ENCODE results near the gene CYRIA. TPM values are rescaled to one million over a fixed set of nuclear protein-coding genes. Genes with fewer than 3 reads are reported as not detected.
A peak's percentile ranks its signal among the peaks of the same experiment; 100 is the strongest.

CYRIA gene
- total RNA-seq, result 10.9 TPM

DNA sequence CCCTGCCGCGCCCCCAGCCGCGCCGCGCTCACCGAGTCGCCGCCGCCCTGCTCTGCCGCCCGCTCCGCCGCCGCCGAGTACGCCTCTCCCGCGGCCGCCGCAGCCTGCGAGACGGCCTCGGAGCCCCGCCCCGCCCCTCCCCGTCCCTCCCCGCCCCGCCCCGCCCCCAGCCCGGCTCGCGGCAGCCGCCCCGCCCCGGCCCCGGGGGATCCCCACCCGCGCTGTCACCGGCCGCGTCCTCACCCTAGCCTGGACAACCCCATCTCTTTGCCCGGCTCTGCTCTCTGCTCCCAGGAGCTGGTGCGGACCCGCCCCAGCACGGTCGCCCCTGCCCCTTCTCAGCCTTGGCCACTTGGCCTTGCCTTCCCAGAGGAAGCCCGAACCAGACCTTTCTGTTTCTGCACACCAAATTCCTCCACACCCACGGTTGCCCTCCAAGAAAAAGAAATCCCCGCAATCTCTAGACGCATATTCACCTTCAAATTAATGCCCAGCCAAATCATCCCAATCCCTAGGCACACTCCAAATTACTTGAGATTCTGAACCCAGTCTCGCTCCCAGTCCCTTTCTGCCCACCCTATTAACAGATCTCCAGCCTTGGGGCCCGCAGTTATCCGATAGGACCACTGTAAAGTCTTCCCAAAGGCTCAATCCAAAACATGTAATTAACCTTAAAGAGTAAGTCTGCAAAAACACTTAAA lies at the start of gene CYRIA:
TSS of gene CYRIA (minus strand) at position 87 of the 701 bp plus-strand sequence. CDS start 77,715 bp downstream, outside the sequence.
- DNase-seq, result peak; percentile 72

DNA sequence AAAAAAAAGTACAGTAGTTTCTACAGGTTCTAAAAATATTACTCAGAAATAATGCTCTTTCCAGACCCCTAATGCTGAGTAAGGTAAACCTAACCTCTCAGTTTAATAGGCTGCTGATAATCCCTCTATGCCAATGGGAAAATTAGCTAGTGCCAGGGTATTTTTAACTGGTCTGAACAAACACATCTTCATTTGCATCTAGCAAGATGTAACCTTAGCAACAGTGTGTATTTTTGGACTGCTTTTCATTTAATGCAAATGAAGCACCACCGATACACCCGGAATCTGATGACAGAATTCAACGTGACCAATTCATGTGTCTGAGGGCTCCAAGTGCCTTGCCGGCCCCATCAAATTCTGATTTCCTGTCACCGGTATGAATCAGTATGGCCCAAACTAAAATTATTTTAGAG lies 47.4 kb upstream of the CYRIA start:
- no peak for DNase-seq

DNA sequence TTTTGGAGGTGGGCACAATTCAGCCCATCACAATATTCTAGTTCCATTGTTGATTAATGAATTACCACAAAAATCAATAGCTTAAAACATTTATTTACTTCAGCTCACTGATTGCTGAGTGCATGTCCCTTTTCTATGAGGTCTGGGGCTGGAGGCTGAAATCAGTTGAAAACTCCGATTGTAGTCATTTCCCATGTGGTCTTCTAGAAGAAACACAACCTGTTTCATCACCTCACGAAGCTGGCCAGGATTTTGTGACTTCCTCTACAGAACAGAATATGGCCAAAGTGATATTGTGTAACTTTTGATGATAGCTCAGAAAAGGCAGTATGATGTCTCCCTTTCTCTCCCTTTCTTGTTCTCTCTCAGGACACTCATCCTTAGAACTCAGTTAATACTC lies 44.1 kb upstream of the CYRIA start:
- DNase-seq, result no peak

DNA sequence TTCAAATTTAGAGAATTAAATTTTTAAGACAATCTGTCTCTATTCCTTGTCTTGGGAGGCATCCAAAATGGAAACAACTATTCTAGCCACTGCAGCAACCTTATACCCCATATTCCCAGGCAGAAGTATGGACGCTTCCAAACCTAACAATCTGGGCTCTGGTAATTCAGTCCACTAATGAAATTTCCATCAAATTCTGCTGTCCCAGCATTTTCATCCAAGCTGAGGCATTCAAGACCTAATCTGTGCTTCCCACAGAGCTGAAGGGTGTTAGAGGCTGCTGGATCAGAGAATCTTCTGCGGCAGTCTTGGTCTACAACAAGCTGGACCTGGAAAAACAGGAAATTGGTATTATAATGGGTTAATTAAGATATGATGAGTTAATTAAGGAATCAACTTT lies 42.5 kb upstream of the CYRIA start:
- DNase-seq, result no peak

DNA sequence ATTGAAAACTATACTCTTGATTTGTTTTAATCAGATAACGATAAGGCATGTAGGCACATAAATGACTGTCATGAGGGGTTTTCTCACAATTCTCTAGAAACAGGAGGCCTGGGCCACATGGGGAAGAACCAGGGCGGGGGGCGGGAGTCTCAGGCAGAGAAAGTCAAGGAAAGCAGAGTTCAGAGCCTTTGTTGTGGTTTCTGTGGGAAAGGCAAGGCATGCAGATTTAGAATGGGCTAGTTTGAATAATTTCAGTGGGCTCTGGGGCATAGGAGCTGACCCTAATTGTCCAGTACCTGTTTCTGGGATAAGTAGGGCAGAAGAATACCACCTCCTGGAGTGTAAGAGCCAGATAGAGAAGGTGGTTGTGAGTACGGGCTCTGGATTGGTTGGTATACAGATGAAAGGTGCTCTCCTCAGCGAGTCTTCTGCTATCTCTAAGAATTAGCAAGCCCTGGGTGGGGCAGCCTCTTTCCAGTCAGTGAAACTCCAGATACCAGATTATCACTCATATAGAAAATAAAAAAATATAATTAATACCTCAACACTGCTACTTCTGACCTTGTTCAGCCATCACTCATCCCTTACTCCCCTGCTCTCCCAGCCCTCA lies 41.5 kb upstream of the CYRIA start:
- DNase-seq, result no peak

DNA sequence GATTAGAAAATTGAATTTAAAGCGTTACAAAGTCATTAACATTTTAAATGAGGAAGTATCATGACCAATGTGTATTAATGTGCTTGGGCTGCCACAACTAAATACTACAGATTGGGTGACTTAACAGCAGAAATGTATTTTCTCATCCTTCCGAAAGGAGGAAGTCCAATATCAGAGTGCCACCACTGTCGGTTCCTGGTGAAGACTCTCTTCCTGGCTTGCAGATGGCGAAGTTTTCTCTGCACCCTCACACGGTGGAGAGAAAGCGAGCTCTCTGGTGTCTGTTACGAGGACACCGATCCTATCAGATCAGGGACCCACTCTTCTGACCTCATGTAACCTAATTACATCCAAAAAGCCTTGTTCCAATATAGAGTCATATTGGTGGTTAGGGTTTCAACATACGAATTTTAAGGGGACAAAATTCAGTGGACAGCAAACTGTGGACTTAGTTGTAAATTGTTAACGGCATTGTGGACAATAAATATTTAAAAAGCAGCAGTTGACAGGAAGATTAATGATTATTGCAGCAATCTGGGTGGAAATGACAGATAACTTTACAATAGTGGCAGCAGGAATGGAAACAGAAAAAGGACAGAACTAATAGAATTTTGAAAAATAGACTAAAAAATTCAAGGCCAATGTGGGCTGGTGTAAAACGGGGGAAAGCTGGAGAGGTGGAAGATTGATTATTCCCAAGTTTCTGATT lies 35.1 kb upstream of the CYRIA start:
- no peak for DNase-seq

DNA sequence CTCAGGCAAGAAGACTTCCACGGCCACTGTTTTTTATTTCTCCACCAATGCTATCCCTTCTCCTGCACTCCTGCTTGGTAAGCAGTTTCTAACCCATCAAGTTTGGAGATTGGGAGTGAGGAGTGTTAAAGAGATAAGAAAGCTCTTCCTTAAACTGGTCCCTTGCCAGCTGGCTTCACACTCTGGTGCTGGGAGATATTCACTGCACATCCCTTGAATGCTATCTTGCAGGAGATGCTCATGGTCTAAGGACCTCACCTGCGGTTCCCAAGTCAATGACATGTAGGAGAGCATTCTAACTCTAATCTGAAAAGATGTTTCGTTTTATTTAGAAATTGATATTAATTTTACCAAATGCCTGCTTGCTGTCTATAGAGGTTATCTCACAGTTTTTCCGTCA lies 28.2 kb upstream of the CYRIA start:
- no peak for DNase-seq

DNA sequence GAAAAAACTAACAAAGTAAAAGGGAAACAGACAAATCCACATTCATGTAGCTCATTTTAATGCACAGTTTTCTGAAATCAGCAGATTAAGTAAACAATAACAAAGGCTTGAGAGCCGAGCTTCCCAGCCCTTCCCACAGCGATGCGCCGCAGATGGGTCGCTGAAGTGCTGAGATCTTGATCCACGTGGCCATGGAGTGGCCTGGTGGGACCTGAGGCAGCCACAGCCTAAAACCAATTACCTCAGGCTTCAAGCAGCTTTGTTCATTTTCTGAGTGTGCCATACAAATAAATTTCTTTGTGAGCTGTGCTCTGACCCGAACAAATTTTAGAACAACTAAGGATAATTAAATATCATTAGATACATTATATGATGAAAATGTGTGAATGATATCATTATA lies 25.6 kb upstream of the CYRIA start:
- no peak for DNase-seq

DNA sequence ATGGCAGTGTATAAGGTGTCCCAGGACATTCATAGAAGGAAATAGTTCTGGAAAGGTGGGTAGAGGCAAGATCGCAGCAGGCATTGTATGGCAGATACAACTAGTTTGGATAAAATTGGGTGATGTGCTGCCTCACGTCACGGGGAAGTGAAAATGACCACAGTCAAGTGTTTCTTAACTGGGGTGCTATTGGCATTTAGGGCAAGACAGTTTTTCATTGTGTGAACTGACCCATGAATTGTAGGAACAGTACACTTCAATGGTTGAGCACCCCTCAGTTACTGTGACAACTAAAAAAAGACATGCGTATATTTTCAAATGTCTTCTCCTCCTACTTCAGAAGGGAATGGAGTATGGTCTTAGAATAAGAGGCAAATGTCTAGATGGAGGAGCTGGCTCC lies 22.3 kb upstream of the CYRIA start:
- DNase-seq, result no peak

DNA sequence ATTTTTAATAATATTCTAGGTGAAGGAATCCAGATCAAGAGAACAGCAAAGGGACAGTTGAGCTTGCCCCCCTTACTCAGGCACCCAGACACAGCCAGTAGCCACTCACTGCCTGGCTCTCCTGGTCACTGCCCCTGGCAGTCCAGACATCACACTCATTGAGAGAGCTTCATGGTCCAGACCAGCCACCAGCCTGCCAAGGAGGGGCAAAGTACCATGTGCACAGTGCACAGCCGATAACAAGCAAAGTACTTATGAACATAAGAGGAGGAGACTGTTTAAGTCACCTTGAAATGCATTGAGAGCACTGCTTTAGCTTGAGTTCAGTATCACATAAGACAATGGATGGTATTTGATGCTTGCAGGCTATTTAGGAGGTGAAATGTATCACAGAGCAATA lies 21.6 kb upstream of the CYRIA start:
- no peak for DNase-seq

DNA sequence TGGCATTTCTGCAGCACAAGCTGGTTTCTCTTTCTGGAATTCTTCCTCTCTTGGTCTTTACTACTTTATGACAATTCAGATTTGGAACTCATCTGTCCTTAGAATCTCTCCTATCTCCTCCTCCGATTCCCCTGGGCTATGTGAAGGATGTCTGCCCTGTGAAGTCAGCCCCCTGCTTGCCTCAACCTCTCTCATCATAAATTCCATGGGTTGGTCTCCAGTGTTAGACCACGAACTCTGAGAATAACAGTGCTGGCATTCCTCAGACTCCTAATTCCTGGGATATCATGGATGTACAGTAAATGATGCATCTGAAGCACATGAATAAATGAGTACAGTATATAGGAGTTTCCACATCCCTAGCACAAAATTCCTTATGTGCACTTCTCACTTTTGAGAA lies 21.0 kb upstream of the CYRIA start:
- DNase-seq, result no peak

DNA sequence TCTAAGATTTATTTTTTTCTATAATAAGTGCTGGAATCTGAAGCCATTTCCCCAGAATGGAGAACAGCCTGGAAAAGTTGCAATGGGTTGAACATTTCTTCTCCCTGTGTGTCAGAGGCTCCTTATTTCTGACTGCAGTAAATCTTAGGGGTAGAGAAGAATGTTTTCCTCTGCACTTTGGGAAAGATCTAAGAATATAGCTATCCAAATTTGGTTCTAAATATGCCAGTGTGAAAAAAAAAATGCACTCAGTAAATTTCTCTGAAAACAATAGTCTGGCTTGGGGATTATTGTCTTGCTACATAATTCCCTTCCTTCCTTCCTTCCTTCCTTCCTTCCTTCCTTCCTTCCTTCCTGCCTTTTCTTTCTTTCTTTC lies 19.7 kb upstream of the CYRIA start:
- no peak for DNase-seq

DNA sequence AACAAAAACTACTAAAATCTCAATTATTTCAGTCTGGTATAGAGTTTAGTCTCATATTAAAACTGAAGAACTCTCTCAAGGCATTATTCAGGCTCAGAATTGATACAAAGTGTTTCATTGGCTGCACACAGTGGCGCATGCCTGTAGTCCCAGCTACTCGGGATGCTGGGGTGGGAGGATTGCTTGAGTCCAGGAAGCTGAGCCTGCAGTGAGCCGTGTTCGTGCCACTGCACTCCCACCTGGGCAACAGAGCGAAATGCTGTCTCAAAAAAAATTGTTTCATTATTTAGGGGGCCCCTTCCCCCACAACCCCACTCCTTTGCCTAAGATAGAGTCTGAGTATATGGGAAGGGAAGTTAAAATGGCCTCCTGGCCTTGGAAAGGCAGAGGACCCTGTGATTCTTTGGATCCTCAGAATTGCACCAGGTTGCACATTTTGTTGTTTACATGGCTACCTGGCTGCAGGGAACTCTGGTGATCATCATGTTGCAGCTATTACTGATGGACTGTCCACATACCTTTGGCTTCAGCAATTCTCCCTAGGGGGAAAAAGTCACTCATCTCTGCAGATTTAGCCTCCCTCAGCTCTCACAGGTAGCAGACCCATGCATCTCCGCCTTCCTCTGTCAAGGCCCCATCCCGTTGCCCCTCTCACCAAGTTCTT lies 19.2 kb upstream of the CYRIA start:
- DNase-seq, result no peak

DNA sequence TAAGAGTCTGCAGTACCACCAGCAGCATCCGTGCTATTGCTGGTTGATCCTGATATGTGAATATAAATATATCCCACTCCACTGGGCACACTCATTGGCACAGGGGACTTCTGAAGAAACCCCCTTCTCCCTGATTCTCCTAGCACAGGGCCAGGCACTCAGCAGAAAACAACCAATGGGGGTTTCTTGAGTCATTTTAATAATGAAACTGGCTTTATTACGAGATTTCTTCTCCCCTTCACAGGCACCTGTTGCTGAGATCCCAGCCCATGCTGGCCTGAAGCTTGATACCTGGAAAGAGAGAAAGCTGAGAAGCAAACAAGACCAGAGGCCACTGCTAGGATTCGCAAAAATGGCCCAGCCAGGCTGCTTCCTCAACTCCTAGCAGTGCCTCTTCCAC lies 17.9 kb upstream of the CYRIA start:
- DNase-seq, result no peak

DNA sequence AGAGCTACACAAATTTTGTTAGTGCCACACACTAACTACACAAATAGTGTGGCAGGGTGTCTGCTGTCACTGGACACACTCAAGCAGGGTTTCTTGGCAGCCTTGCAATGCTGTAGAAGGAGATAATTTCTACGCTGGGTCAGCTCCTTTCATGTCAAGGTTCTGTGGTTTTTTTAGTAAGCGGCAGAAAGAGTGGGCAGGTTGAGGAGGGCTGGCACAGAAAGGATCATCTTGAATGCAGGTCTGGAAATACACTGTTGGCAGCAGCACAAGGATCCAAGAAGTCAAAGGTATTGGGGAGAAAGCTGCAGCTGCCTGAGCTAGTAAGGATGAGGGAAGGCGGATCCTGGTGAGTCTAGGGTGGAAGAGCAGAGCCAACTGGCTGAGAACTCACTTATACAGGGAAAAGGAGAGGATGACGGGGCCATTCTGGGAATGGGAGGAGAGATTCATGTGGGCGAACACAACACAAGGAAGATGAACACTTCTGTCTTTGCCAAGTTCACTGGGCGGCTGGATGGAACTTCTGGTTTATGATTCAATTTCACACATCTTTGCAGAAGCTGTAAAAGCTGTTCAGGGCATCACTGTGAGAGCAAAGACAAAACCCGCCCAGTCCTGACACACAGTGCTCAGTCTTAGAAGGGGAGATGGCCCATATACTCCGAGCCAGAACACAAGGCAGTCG lies 16.9 kb upstream of the CYRIA start:
- no peak for DNase-seq

DNA sequence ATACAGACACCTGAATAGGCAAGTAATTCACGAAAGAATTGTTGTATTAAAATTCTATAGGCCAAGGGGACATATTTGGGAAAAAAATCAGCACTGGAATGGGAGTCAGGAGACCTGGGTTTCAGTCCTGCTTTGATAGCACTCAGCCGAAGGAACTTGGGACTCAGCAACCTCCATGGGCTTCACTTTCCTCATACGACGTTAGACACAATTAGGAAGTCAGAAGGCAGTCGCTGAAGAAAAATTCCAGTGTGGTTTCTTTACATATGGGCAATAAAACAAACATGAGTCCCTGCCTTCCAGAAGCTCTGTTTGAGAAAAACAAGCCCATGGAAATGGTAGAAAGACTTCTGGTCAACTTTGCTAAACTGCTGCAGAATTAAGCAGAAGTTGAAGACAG lies 15.1 kb upstream of the CYRIA start:
- no peak for DNase-seq

DNA sequence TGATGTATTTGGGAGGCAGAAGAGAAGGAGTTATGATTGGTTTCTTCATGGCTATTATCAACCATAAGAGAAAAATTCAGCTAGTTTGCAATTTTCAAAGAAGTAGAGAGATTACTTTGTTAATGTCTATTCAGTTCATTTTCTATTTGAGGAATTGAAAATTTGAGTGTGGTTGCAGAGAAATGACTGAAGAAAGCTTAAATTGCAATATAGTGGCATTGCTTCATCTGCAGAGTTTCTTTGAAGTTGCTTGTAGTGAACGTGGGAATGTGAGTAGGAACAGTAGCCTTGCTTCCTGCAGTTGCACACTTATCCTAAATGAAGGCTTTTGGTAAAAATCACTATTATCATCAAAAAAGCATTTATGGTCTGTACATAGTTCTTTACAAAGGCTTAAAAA lies 14.7 kb upstream of the CYRIA start:
- DNase-seq, result no peak

DNA sequence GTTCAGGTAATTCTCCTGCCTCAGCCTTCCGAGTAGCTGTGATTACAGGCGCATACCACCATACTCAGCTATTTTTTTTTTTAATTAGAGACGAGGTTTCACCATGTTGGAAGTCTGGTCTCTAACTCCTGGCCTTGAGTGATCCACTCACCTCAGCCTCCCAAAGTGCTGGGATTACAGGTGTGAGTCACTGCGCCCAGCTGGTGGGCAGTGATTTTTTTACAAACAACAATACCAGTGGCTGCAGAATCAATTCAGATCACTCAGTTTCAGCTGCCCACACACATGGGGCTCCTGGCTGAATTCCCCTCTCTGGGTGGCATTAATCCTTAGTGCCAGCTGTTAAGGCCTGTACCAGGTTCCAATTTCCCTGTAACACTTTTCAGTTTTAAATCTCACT lies 13.3 kb upstream of the CYRIA start:
- no peak for DNase-seq

DNA sequence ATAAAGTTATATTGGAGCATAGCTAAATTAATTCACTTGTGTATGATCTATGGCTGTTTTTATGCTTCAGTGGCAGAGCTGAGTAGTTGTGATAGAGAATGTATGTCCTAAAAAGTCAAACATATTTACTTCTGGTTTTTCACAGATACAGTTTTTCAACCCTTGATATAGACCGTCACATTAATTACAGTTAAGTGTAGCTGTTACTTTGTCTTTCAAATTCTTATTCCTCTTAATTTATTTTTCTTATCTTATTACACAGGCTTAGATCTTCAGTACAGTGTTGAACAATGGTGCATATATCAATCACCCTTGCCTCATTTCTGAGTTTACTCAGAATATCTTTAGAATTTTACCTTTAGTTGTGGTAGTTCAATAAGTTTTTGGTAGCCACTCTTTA lies 12.2 kb upstream of the CYRIA start:
- DNase-seq, result no peak

DNA sequence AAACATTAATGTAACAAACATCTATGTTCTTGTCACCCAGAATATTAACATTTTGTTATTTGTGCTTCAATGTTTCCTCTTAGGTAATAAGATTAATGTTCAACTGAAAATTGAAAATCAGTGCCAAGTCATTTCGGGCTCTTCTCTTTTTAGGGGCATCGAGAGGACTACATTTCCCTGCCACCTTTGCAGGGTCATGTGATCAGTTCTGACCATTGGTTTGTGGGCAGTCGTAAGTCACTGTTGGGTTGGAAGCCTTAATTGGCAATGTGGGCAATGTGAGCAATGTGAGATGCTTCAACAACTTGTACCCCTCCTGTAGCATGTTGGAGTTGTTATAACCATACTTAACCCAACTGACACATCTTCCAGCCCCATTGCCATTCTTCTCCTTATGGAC lies 10.1 kb upstream of the CYRIA start:
- DNase-seq, result no peak

DNA sequence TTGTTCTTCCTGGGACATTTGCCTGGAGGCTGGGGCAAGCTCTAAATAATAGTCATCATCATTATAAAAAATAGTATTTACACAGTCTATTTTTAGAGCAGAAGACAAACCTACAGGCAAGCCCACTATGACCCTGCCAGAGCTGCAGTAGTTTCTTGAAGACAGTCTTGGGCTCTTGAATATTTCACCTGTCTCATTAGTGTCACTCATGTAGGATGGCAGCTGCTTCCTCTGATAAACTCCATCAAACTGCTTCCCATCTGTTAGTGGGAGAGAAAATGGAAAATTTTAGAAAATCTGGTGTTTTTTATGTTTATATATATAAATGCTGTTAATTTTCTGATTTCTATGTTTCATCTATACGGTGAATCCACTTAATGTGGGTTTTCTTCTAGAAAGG lies 8.5 kb upstream of the CYRIA start:
- no peak for DNase-seq

DNA sequence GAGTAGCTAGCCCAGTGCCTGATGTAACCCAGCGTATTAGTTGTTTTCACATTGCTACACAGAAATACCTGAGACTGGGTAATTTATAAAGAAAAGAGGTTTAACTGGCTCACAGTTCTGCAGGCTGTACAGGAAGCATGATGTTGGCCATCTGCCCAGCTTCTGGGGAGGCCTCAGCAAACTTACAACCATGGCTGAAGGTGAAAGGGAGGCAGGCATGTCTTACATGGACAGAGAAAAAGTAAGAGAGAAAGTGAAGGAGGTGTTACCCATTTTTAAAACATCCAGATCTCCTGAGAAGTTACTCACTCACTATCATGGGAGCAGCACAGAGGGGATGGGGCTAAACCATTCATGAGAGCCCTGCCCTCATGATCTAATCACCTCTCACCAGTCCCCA lies 6.1 kb upstream of the CYRIA start:
- DNase-seq, result no peak

DNA sequence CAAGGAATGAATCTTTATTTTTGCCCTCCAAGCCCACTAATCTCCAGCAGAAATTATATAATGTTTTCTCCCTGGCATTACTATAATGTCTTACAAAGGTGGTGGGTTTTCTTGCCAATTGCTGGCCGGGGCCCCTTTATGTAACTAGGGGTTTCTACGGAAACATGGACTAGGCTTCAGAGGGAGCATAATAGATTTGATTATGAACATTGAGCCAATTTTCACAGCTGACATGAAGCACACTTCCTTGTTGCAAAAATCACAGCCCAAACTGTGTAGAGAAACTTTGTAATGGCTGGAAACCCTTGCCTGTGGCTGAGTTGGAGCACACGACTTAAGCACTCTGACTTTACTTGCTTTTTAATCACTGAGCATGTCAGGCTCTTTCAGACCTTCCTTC lies 3.8 kb upstream of the CYRIA start:
- no peak for DNase-seq

Measured in tongue (tissue), 2 donors.